Measurements from ENCODE around the gene BRSK2.
A peak's percentile ranks its signal among the peaks of the same experiment; 100 is the strongest.
"Not testable (repeated sequence)": the region's sequence is repeated elsewhere in the genome, so short reads cannot be mapped to it uniquely, and the experiment has no call there.

The BRSK2 gene

DNA sequence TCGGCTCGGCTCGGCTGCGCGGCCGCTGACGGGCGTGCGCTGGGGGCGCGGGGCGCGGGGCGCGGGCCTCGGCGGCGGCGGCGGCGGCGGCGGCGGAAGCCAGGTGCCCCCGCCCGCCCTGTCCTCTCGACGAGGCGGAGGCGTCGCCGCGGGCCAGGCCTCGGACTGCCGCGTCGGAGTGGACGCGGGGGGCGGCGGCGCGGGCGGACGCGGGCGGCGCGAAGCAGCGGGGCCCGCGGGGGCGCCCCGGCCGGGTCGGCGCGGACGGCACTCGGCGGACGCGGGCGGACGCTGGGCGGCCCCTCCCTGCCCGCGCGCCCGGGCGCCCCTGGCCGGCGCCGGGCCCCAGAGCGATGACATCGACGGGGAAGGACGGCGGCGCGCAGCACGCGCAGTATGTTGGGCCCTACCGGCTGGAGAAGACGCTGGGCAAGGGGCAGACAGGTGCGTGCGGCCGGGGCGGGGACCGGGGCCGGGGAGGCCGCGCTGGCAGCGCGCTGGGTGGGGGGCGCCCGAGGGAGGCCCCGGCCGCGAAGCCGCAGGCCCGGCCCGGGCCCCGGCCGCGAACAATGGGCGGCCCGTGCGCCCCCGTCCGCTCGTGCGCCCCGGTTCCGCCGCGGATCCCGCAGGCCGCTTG, at the start of gene BRSK2:
Gene BRSK2 (plus strand): TSS at position 3 of the 637 bp plus-strand sequence. CDS start 351 bp downstream, at position 354.
- DNase-seq: no peak

DNA sequence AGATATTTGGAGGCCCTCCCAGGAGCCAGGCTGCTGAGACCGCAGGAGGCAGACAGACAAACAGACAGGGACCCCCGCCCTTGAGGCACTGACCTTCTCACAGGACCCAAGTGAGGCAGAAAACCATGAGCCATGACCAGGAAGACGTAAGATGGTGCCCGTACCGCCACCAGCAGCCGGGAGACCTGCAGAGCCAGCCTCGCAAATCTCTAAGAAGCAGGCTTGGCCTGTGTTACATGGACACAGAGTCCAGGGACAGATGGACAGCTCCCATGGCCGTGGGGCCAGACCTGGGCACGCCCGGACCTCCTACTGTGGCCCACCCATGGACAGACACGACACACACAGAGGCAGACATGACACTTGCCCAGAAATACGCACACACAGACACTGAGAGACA, 49.6 kb upstream of the BRSK2 start:
- no peak for DNase-seq

DNA sequence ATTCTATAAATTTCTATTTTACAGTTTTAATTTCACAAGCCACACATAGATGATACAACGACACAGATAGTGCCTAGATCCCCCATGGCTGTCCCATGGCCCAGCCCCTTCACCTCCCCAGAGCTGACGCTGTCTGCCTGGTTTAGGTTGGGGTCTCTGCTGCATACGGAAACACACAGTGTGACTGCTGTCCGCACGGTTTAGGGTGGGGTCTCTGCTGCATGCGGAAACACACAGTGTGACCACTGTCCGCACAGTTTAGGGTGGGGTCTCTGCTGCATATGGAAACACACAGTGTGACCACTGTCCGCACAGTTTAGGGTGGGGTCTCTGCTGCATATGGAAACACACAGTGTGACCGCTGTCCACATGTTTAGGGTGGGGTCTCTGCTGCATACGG, 48.5 kb upstream of the BRSK2 start:
- DNase-seq: not testable (repeated sequence)

DNA sequence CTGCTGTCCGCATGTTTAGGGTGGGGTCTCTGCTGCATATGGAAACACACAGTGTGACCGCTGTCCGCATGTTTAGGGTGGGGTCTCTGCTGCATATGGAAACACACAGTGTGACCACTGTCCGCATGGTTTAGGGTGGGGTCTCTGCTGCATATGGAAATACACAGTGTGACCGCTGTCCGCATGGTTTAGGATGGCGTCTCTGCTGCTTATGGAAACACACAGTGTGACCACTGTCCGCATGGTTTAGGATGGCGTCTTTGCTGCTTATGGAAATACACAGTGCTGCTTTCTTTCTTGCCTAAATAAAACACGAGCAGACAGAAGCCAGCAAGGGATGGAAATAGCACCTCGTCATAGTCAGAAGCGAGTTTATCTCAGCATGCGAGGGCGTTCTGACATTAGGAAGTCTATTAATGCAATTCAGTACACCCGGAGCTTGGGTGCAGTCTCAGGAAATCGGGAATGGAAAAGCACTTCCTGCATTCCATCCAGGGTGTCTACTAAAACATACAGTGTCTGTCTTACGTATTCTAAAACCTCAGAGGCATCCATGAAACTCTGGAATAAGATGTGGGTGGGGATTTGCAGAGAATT, 47.7 kb upstream of the BRSK2 start:
- DNase-seq: peak; percentile 11

DNA sequence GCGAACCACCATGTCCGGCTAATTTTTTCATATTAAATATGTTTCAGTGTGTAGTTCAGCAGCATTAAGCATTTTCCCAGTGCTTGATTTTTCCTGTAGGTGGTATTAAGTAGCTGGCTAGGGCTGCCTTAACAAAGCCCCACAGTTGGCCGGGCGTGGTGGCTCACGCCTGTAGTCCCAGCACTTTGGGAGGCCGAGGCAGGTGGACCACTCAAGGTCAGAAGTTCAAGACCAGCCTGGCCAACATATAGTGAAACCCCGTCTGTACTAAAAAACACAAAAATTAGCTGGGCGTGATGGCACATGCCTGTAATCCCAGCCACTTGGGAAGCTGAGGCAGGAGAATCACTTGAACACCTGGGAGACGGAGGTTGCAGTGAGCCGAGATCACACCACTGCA, 46.8 kb upstream of the BRSK2 start:
- DNase-seq: no peak

DNA sequence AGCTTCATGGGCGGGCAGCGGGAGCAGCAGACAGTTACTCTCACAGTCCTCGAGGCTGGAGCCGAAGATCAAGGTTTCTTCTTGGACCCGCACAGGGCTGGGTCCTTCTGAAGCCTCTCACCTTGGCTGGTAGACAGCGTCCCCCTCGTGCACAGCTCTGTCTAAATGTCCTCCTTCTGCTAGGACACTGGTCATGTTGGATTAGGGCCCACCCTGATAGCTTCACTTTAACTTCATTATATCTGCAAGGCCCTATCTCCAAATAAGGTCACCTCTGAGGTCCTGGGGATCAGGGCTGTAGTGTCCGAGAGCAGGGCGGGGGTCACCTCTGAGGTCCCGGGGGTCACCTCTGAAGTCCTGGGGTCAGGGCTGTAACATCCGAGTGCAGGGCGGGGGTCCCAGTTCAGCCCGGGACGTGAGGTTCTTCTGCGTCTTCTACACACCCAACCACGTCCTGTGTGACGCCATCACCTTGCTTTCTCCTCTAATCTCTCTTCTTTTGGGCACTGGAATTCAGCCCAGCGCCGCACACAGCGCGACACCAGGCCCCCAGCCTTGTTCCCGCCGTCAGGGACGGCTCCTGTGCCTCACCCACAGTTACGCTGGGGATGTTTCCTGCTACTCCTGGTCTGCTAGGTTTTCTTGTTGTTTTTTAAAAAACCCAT, 46.2 kb upstream of the BRSK2 start:
- DNase-seq: no peak

DNA sequence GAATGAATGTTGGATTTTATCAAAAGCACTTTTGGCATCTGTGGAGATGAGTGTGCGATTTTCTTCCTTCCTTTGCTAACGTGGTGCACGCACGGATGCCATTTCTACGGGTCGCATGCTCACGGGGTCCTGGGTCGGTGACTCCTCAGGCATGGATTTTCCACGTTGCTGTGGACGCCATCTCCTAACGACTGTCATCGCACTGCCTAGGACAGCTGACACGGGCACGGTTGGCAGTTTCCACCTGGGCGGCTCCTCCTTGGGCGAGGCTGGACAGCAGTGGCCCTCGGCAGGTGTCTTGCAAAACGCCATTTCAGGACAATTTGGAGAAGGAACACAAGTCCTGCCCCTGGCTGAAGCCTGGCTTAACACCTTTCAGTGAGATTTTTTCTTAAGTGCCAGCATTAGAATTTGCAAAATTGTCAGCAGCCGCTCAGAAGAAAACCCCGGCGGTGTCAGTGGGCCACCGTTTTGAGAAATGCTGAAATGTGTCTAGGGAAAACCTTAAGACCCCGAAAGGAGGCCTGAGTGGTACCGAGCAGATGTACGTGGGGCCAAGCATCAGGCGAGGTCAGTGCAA, 45.6 kb upstream of the BRSK2 start:
- no peak for DNase-seq

DNA sequence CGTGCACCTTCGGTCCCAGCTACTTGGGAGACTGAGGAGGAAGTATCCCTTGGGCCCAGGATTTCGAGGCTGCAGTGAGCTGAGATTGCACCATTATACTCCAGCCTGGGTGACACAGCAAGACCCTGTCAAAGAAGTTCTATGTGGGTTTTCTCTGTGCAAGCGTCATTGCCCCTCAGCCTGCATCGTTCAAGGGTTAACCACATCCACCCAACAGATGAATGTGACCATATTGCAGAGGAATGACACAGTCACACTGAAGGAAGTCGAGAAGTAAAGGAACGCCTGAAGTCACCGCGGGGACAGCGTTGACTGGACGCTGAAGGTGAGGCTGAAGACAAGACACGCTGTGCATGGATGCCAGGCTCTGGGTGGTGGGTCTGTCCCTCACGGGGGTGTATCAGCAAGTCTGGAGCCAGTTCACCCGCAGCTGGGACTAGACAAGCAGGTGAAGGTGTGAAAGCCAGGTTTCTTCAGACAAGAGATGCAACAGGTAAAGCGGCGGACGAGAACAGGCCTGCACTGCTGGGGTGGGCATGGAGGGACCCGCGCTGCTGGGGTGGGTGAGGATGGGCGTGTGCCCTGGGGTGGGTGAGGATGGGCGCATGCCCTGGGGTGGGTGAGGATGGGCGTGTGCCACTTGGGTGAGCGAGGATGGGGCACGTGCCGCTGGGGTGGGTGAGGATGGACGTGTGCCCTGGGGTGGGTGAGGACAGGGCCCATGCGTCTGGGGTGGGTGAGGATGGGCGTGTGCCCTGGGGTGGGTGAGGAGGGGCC, 43.8 kb upstream of the BRSK2 start:
- no peak for DNase-seq

DNA sequence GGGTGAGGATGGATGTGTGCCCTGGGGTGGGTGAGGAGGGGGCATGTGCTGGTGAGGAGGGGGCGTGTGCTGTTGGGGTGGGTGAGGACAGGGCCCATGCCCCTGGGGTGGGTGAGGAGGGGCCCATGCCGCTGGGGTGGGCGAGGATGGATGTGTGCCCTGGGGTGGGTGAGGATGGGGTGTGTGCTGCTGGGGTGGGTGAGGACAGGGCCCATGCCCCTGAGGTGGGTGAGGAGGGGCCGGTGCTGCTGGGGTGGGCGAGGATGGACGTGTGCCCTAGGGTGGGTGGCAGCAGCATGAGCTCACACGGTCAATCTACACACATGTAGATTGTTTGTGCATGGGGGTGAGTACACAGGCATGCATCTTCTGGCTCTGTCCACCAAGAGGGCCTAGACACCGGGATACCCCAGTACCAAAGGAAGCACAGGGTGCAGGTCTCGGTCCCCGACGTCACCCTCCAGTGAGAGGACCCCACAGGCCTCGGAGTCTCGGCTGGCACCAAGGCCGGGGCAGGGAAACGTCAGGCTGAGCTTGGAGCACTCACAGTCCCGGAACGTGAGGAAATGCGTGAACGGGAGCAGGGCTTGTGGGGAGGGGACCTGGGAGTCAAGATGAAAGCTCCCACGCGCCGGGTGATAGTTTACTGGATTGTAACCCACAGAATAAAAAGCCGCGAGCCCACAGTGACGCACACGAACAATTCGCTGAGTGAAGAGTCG, 42.9 kb upstream of the BRSK2 start:
- DNase-seq: no peak

DNA sequence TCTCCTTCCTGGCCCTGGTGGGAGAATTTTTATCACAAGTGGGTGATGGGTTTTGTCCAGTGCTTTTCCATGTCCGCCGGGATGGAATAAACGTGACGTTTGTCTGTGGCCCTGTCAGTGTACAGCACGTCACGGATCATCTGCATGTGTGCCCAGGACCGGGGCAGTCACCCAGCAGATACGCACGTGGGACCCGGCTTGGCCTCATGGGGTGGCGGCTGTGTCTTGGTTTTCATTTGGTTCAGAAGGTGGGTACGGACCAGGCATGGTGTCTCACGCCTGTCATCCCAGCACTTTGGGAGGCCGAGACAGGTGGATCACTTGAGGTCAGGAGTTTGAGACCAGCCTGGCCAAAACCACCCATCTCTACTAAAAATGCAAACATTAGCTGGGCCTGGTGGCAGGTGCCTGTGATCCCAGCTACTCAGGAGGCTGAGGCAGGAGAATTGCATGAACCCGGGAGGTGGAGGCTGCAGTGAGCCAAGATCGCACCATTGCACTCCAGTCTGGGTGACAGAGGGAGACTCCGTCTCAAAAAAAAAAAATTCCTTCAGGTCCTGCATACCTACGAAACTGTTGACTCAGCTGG, 42.2 kb upstream of the BRSK2 start:
- DNase-seq: not testable (repeated sequence)

DNA sequence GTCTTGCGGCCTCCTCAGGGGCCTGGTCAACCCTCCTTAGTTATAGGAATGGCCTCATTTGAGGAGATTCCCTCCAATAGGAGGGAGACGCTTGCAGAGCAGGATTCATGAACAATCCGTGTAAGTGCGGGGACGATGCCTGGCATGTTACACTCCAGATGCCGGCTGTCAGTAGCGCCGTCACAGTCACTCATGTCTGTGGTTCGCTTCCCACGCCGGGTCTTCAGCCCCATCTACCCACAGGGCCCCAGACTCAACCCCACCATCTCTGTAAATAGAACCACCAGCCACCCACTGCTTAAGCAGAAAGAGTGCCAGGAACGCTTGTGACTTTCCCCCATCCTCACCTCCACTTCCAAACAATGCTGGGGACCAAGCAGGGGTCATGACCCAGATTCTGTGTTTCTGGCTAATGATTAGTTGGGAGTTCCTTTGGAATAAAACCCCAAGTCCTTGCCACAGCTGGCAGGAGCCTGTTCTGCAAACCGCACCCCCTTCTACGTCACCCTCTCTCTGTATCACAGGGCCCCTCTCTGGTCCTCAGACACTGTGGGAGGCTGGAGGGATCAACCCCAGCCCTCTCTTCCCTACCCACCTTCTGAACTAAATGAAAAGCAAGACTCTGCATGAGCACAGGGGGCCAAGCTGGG, 41.5 kb upstream of the BRSK2 start:
- no peak for DNase-seq

DNA sequence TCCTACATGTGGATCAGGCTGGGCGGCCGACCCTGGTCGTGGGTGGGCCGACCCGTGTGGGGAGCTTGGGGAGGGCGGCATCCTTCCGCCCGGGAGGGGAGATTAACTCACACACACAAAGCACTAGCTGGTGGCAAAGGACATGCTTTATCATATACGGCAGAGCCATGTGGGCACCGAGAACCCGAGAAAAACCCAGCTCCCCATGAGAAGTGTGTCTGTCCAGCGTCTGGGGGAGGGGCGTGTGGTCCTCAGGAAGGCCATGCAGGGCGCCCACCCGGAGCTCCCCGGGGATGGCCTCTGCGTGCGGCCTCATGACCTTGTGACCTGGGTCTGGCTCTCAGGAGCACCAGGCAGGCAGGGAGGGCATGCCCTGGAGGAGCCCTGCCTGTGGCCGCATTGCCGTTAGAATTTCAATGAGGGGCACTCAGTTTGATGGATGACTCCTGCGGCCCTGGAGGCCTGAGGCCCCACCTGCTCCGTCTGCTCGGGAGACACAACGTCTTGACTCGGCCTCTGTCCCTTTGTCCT, 40.9 kb upstream of the BRSK2 start:
- DNase-seq: no peak

DNA sequence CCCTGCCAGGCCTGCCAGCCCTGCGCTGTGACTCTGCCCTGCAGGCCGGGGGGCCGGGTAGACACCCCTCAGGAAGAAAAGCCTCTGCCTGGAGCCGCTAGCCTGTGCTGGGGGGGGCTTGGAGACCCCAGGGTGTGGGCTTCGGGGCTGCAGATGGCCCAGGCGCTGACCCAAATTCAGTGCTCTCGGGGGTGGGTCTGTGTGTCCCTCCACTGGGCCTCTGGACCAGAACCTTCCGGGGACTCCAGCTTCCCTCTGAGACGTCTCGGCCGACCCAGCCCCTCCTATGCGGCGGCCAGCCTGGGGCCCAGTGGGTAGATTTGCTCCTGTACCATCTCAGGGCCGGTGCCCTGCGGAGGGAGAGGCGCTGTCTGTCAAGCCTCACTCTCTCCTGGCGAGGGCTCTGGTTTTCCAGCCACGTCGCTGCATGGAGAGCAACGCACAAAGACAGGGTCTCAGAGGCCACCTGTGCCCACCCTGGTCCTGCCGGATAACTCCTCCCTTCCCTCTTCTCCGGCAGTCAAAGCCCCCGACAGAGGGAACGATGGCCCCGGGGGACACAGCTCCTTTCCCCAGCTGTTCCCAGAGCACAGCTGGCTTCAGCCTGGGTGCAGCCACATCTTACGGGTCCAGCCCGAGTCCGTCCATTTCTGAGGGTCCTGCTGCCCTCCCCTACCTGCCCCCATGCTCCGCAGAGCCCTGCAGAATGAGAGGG, 40.2 kb upstream of the BRSK2 start:
- DNase-seq: no peak

DNA sequence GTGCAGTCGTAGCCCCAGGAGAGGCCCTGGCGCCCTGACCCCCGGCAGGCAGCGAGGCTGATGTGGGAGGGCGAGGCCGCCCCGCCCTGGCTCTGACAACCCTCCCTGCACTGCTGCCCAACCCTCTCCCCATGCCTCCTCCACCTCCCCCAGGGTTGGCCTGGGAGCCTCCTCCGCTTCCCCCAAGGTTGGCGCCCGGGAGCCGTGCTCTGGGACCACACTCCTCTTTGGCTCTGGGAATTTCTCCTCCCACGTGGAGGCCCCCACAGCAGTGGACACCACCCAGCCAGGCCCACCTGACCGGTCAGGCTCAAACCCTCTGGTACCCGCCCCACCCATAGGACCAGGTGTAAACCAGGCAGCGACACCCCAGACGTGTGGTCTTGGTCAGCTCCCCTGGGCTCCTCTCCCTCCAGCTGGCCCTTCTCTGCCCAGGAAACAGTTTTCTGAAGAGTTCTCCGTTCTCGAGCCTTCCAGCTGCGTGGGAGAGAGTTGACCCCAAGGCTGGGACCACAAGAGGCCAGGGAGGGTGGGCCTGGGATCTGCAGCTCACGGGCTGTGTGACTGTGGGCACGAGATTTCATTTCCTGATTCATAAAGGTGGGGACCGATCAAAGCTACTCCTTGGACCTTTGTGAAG, 39.5 kb upstream of the BRSK2 start:
- DNase-seq: no peak

DNA sequence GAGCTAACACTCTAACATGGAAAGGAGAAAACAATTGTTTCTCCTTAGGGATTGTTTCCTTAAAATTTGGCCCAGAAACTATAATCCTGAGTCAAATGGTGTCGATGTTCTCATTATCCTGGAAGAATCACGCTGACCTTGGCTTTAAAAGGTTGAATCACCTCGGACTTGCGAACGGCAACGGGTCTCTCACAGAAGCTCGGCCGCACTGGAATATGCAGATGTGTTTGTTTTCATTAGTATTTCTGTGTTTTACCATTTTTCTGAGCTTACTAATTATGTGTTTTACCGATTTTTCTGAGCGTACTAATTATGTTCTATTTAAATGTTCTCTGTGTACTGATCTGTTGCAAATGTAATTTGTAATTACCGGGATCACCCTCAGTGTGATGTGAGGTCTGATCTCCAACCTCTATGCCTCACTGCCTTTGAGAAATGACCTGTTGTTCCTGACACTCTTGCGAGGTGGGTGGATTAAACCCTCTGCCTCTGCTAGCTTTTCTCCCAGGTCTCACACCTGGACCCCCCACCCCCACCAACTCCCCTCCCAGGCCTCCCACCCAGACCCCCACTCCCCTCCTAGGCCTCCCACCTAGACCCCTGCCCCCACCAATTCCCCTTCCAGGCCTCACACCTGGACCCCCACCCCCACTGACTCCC, 38.3 kb upstream of the BRSK2 start:
- no peak for DNase-seq

DNA sequence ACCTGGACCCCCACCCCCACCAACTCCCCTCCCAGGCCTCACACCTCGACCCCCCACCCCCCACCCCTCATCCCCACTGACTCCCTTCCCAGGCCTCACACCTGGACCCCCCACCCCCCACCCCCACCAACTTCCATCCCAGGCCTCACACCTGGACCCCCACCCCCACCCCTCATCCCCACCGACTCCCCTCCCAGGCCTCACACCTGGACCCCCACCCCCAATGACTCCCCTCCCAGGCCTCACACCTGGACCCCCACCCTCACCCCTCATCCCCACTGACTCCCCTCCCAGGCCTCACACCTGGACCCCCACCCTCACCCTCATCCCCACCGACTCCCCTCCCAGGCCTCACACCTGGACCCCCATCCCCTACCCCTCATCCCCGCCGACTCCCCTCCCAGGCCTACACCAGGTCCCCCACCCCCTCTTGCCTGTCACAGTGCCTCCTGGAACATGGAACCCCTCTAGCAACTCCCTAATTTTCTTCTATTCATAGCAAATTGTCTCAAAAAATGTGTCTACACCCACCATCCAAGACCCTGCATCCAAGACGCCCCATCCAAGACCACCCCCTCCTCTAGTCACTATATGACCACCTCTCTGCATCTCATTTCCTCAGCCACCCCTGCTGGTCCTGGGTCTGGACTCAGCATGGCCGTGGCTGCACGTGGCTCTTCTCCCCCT, 36.9 kb upstream of the BRSK2 start:
- DNase-seq: no peak

DNA sequence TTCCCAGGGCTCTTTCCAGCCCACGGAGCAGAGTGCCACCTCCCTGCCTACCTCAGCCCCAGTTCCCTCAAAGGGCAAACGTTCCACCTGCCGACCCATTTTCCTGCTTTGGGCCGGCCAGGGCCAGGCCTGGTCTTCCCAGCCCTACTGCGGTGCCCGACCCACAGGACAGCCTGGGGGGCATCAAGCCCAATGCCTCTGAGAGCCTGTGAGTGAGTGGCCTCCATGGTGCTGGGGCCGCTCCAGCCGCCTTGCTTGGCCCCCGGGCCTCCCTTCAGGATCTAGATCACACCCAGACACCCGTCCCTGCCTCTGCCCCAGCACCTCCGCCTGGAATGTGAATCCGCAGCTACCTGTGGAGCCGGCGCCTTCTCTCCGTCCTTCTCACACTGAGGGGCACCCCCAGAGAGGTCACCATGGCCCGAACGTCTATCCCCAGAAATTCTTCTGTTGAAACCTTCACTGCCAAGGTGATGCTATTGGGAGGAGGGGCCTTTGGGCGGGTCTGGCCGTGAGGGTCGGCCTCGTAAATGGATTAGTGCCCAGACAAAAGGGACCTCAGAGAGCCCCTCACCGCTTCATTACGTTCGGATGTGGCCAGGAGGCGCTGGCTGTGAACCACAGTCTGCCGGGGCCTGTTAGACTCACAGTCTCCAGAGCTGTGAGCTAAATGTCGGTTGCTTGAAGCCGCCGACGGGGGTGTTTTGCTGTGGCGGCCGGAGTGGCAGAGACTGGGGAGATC, 36.2 kb upstream of the BRSK2 start:
- no peak for DNase-seq

Measured in EL (cell line).